WTC11 (cell line): Measurements from ENCODE around the gene RAB3B. TPM values are rescaled to one million over a fixed set of nuclear protein-coding genes. Genes with fewer than 3 reads are reported as not detected.

Source experiments
- ATAC-seq: fragments of 200-7000 bp; cut with Tn5 transposase; 2 replicates; pipeline ENCODE4 v1.10.0; 2021; ENCODE audit warnings: mild to moderate bottlenecking, moderate library complexity
- CTCF ChIA-PET: fragments of 300-600 bp; sonication (Branson Sonifier 250); formaldehyde crosslinking; loops from one replicate; lab custom pipeline; 2021; ENCODE audit warnings: antibody characterized with exemption; lab: Charles Lee
- POLR2A ChIA-PET: fragments of 350-600 bp; sonication (Branson Sonifier 250); formaldehyde crosslinking; loops from one replicate; lab custom pipeline; 2021; ENCODE audit warnings: antibody characterized with exemption; lab: Charles Lee
- DNase-seq: peaks from one replicate; pipeline ENCODE4 v3.0.0; 2021; ENCODE audit warnings: low spot score
- H3K27ac Mint-ChIP-seq: 2 replicates; pipeline ENCODE4 v1.8.0; 2021; ENCODE audit warnings: mixed read lengths
- H3K27me3 Mint-ChIP-seq: 2 replicates; pipeline ENCODE4 v1.8.0; 2021; ENCODE audit warnings: low read depth, mild to moderate bottlenecking, moderate library complexity, mixed read lengths
- H3K36me3 Mint-ChIP-seq: 2 replicates; pipeline ENCODE4 v1.8.0; 2021; ENCODE audit warnings: mixed read lengths
- H3K4me1 Mint-ChIP-seq: 2 replicates; pipeline ENCODE4 v1.8.0; 2022; ENCODE audit warnings: mixed read lengths
- H3K4me3 Mint-ChIP-seq: 2 replicates; pipeline ENCODE4 v1.8.0; 2021; ENCODE audit warnings: mild to moderate bottlenecking, moderate library complexity, mixed read lengths
- H3K9me3 Mint-ChIP-seq: 2 replicates; pipeline ENCODE4 v1.8.0; 2021; ENCODE audit warnings: mixed read lengths
- CREB1 ChIP-seq: sonication (generic); formaldehyde crosslinking; IDR thresholded peaks from 2 replicates; pipeline ENCODE4 v1.8.0; 2023; ENCODE audit warnings: mild to moderate bottlenecking, missing genetic modification reagents
- ESRRA ChIP-seq: sonication (generic); formaldehyde crosslinking; IDR thresholded peaks from 2 replicates; pipeline ENCODE4 v1.8.1; 2022; ENCODE audit warnings: mild to moderate bottlenecking, missing genetic modification reagents, borderline replicate concordance
- ETV6 ChIP-seq: sonication (generic); formaldehyde crosslinking; IDR thresholded peaks from 2 replicates; pipeline ENCODE4 v1.8.1; 2022; ENCODE audit warnings: mild to moderate bottlenecking, missing genetic modification reagents
- FOXK1 ChIP-seq: sonication (generic); formaldehyde crosslinking; IDR thresholded peaks from 2 replicates; pipeline ENCODE4 v1.8.0; 2022; ENCODE audit warnings: mild to moderate bottlenecking, moderate library complexity, missing genetic modification reagents
- FOXP1 ChIP-seq: sonication (generic); formaldehyde crosslinking; IDR thresholded peaks from 2 replicates; pipeline ENCODE4 v1.8.0; 2022; ENCODE audit warnings: missing genetic modification reagents, mild to moderate bottlenecking, moderate library complexity, borderline replicate concordance
- GABPB1 ChIP-seq: sonication (generic); formaldehyde crosslinking; IDR thresholded peaks from 2 replicates; pipeline ENCODE4 v1.8.1; 2023; ENCODE audit warnings: mild to moderate bottlenecking, missing genetic modification reagents
- IRF2 ChIP-seq: sonication (generic); formaldehyde crosslinking; IDR thresholded peaks from 2 replicates; pipeline ENCODE4 v1.8.0; 2022; ENCODE audit warnings: low read depth, missing genetic modification reagents, borderline replicate concordance
- KAT7 ChIP-seq: sonication (generic); formaldehyde crosslinking; IDR thresholded peaks from 2 replicates; pipeline ENCODE4 v1.8.1; 2023; ENCODE audit warnings: missing genetic modification reagents, mild to moderate bottlenecking, borderline replicate concordance
- MYBL2 ChIP-seq: sonication (generic); formaldehyde crosslinking; IDR thresholded peaks from 2 replicates; pipeline ENCODE4 v1.8.1; 2023; ENCODE audit warnings: mild to moderate bottlenecking, moderate library complexity, missing genetic modification reagents
- NFATC4 ChIP-seq: fragments of 250-450 bp; sonication (Bioruptor Pico); IDR thresholded peaks from 2 replicates; pipeline ENCODE4 v1.9.0; 2021; ENCODE audit warnings: mild to moderate bottlenecking
- NFE2L1 ChIP-seq: sonication (generic); formaldehyde crosslinking; IDR thresholded peaks from 2 replicates; pipeline ENCODE4 v1.8.1; 2023; ENCODE audit warnings: missing genetic modification reagents
- NR2C2 ChIP-seq: sonication (generic); formaldehyde crosslinking; IDR thresholded peaks from 2 replicates; pipeline ENCODE4 v1.8.0; 2022; ENCODE audit warnings: mild to moderate bottlenecking, missing genetic modification reagents
- PRRX2 ChIP-seq: fragments of 250-450 bp; sonication (Bioruptor Pico); IDR thresholded peaks from 2 replicates; pipeline ENCODE4 v1.8.0; 2021; ENCODE audit warnings: mild to moderate bottlenecking
- RELA ChIP-seq: sonication (generic); formaldehyde crosslinking; IDR thresholded peaks from 2 replicates; pipeline ENCODE4 v1.8.1; 2022; ENCODE audit warnings: missing genetic modification reagents, mild to moderate bottlenecking, borderline replicate concordance
- SMAD4 ChIP-seq: sonication (generic); formaldehyde crosslinking; IDR thresholded peaks from 2 replicates; pipeline ENCODE4 v1.8.0; 2022; ENCODE audit warnings: mild to moderate bottlenecking, missing genetic modification reagents
- SP1 ChIP-seq: sonication (generic); formaldehyde crosslinking; conservative IDR thresholded peaks from 2 replicates; pipeline ENCODE4 v1.8.1; 2022; ENCODE audit warnings: missing genetic modification reagents
- TEAD1 ChIP-seq: sonication (generic); formaldehyde crosslinking; IDR thresholded peaks from 2 replicates; pipeline ENCODE4 v1.8.0; 2022; ENCODE audit warnings: mild to moderate bottlenecking, missing genetic modification reagents
- ZBTB21 ChIP-seq: sonication (generic); formaldehyde crosslinking; IDR thresholded peaks from 2 replicates; pipeline ENCODE4 v1.8.1; 2023; ENCODE audit warnings: mild to moderate bottlenecking, missing genetic modification reagents, borderline replicate concordance
- ZNF232 ChIP-seq: sonication (generic); formaldehyde crosslinking; IDR thresholded peaks from 2 replicates; pipeline ENCODE4 v1.8.0; 2022; ENCODE audit warnings: mild to moderate bottlenecking, missing genetic modification reagents
- ZNF416 ChIP-seq: fragments of 250-450 bp; sonication (Bioruptor Pico); IDR thresholded peaks from 2 replicates; pipeline ENCODE4 v1.9.0; 2021; ENCODE audit warnings: mild to moderate bottlenecking, inconsistent platforms
- total RNA-seq: library from RNA; stranded (reverse); gene quantifications from 3 replicates; pipeline ENCODE4 v1.2.3, GENCODE V29; 2021
- TF ChIP-seq, protein P1 (sequence below): sonication (generic); formaldehyde crosslinking; IDR thresholded peaks from 2 replicates; pipeline ENCODE4 v1.8.0; 2022; ENCODE audit warnings: mild to moderate bottlenecking, missing genetic modification reagents
- TF ChIP-seq, protein P2 (sequence below): sonication (generic); formaldehyde crosslinking; IDR thresholded peaks from 2 replicates; pipeline ENCODE4 v1.8.1; 2023; ENCODE audit warnings: mild to moderate bottlenecking, missing genetic modification reagents
- TF ChIP-seq, protein P3 (sequence below): fragments of 250-450 bp; sonication (Bioruptor Pico); IDR thresholded peaks from 2 replicates; pipeline ENCODE4 v1.9.0; 2021; ENCODE audit warnings: mild to moderate bottlenecking
- TF ChIP-seq, protein P4 (sequence below): sonication (generic); formaldehyde crosslinking; IDR thresholded peaks from 2 replicates; pipeline ENCODE4 v1.8.1; 2023; ENCODE audit warnings: mild to moderate bottlenecking, moderate library complexity, missing genetic modification reagents
- TF ChIP-seq, protein P5 (sequence below): sonication (generic); formaldehyde crosslinking; IDR thresholded peaks from 2 replicates; pipeline ENCODE4 v1.8.0; 2022; ENCODE audit warnings: mild to moderate bottlenecking, missing genetic modification reagents

The RAB3B gene
- total RNA-seq, 1 experiment from 2014 or later: 36.9 TPM

DNA sequence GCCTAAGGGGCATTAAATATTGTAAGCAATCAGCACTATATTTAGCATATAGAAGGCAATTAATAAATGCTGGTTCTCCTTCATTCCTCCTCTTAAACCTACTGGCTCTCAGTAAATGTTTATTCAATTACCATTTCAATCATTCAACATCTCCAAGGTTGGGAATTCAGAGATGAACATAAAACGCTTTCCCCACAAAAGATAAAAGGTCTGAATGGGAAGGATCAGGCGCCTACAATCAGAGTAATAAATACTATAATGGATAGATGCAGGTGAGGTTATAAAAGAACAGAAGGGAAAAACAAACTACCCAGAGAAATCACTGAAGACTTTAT lies 43.5 kb upstream of the RAB3B start (continued):
- TF ChIP-seq IRF2 (CRISPR knock-in tag) (no peak), SP1 (CRISPR knock-in tag) (no peak), ZNF232 (no peak), NFE2L1 (no peak)

DNA sequence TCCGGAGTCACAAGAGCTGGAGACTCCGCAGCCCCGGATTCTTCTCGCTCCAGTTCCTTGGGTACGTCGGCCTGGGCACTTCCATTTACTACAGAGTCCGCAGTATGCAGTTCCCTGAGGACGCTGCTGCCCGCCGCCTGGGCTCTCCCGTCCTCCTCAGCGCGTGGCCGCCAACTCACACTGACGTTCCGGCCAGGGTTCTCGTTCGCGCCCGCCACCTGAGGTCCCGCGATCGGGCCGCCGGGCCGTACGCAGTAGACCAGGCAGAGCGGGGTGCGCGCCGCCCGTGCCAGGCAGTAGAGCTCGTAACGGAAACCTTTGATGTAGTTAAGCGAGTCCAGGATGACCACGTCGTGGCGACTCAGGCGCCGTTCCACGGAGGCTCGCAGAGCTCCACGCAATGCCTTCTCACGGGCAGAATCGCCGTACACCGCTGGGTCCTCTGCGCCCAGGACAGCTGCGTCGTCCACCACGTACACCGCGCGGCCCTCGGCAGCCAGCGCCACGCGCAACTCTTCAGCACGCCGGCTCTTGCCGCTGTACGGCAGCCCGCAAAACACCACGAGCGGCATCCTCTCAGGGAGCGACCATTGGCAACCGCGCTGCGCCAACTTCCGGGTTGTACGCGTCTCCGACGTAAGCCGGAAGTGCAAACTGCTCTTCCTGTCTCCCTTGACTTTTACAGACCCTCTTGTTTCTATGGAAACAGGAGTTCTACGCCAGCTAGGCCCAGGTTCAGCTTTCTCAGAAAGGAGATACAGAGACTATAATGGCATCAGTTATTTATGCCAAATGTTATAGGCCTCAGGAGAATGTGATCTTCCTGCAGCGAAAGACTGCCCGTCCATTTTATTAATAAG lies 42.9 kb upstream of the RAB3B start, which contains the start of gene KTI12:
KTI12 (minus strand) TSS at position 621 of the 860 bp plus-strand sequence; CDS start at position 572, 49 bp downstream.
- Mint-ChIP-seq H3K27me3 (no peaks in the 10 kb centered on the region), H3K4me1 (peaks cover 20% of the 10 kb centered on the region), H3K27ac (peak within 1 kb of the TSS; percentile 74), H3K4me3 (peak within 1 kb of the TSS; percentile 93), H3K9me3 (no peaks in the 10 kb centered on the region), H3K36me3 (peaks cover 9% of the 10 kb centered on the region)
- POLR2A ChIA-PET: interaction anchor here (0.6 to 1.7 kb wide), 2 partner anchors 22 to 293 kb away, joined by 3 to 11 read pairs; partner anchors contain the start of gene TXNDC12
- DNase-seq: peak; percentile 76
- peak; percentile 87 for ATAC-seq
- CTCF ChIA-PET: interaction anchor here (1.3 kb wide), 1 partner anchor 315 kb away, joined by 5 read pairs; no protein-coding TSS in a partner anchor
- TF ChIP-seq, protein P1, sequence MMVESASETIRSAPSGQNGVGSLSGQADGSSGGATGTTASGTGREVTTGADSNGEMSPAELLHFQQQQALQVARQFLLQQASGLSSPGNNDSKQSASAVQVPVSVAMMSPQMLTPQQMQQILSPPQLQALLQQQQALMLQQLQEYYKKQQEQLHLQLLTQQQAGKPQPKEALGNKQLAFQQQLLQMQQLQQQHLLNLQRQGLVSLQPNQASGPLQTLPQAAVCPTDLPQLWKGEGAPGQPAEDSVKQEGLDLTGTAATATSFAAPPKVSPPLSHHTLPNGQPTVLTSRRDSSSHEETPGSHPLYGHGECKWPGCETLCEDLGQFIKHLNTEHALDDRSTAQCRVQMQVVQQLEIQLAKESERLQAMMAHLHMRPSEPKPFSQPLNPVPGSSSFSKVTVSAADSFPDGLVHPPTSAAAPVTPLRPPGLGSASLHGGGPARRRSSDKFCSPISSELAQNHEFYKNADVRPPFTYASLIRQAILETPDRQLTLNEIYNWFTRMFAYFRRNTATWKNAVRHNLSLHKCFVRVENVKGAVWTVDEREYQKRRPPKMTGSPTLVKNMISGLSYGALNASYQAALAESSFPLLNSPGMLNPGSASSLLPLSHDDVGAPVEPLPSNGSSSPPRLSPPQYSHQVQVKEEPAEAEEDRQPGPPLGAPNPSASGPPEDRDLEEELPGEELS (CRISPR knock-in tag): peak; percentile 75; the same call in 1 of the 2 replicates
- TF ChIP-seq, protein P2, sequence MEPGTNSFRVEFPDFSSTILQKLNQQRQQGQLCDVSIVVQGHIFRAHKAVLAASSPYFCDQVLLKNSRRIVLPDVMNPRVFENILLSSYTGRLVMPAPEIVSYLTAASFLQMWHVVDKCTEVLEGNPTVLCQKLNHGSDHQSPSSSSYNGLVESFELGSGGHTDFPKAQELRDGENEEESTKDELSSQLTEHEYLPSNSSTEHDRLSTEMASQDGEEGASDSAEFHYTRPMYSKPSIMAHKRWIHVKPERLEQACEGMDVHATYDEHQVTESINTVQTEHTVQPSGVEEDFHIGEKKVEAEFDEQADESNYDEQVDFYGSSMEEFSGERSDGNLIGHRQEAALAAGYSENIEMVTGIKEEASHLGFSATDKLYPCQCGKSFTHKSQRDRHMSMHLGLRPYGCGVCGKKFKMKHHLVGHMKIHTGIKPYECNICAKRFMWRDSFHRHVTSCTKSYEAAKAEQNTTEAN (CRISPR knock-in tag): peak; percentile 75; the same call in 1 of the 2 replicates
- peak; percentile 73; the same call in 1 of the 2 replicates for TF ChIP-seq RELA
- TF ChIP-seq, protein P3, sequence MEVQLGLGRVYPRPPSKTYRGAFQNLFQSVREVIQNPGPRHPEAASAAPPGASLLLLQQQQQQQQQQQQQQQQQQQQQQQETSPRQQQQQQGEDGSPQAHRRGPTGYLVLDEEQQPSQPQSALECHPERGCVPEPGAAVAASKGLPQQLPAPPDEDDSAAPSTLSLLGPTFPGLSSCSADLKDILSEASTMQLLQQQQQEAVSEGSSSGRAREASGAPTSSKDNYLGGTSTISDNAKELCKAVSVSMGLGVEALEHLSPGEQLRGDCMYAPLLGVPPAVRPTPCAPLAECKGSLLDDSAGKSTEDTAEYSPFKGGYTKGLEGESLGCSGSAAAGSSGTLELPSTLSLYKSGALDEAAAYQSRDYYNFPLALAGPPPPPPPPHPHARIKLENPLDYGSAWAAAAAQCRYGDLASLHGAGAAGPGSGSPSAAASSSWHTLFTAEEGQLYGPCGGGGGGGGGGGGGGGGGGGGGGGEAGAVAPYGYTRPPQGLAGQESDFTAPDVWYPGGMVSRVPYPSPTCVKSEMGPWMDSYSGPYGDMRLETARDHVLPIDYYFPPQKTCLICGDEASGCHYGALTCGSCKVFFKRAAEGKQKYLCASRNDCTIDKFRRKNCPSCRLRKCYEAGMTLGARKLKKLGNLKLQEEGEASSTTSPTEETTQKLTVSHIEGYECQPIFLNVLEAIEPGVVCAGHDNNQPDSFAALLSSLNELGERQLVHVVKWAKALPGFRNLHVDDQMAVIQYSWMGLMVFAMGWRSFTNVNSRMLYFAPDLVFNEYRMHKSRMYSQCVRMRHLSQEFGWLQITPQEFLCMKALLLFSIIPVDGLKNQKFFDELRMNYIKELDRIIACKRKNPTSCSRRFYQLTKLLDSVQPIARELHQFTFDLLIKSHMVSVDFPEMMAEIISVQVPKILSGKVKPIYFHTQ (CRISPR knock-in tag): peak; percentile 64; the same call in 1 of the 2 replicates
- TF ChIP-seq MYBL2 (CRISPR knock-in tag): peak; percentile 79
- TF ChIP-seq FOXK1 (CRISPR knock-in tag): peak; percentile 86
- TF ChIP-seq TEAD1 (CRISPR knock-in tag): peak; percentile 48; the same call in 1 of the 2 replicates
- TF ChIP-seq, protein P4, sequence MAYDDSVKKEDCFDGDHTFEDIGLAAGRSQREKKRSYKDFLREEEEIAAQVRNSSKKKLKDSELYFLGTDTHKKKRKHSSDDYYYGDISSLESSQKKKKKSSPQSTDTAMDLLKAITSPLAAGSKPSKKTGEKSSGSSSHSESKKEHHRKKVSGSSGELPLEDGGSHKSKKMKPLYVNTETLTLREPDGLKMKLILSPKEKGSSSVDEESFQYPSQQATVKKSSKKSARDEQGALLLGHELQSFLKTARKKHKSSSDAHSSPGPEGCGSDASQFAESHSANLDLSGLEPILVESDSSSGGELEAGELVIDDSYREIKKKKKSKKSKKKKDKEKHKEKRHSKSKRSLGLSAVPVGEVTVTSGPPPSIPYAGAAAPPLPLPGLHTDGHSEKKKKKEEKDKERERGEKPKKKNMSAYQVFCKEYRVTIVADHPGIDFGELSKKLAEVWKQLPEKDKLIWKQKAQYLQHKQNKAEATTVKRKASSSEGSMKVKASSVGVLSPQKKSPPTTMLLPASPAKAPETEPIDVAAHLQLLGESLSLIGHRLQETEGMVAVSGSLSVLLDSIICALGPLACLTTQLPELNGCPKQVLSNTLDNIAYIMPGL (CRISPR knock-in tag): peak; percentile 68; the same call in 1 of the 2 replicates
- peak; percentile 53; the same call in 1 of the 2 replicates for TF ChIP-seq CREB1
- 0 out of 2 replicates have a peak, but pooled peaks have one; percentile 68 for TF ChIP-seq ESRRA (CRISPR knock-in tag)
- peak; percentile 98 for TF ChIP-seq KAT7
- peak; percentile 49; the same call in 1 of the 2 replicates for TF ChIP-seq PRRX2 (CRISPR knock-in tag)
- no peak for TF ChIP-seq SMAD4
- TF ChIP-seq, protein P5, sequence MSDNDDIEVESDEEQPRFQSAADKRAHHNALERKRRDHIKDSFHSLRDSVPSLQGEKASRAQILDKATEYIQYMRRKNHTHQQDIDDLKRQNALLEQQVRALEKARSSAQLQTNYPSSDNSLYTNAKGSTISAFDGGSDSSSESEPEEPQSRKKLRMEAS (CRISPR knock-in tag): peak; percentile 88
- TF ChIP-seq IRF2 (CRISPR knock-in tag): no peak
- peak; percentile 75; the same call in 1 of the 2 replicates for TF ChIP-seq NFATC4 (CRISPR knock-in tag)
- TF ChIP-seq GABPB1 (CRISPR knock-in tag): peak; percentile 66; the same call in 1 of the 2 replicates
- peak; percentile 94 for TF ChIP-seq FOXP1 (CRISPR knock-in tag)
- TF ChIP-seq ETV6 (CRISPR knock-in tag): 0 out of 2 replicates have a peak, but pooled peaks have one; percentile 91
- TF ChIP-seq NR2C2 (CRISPR knock-in tag): 0 out of 2 replicates have a peak, but pooled peaks have one; percentile 12
- peak; percentile 87 for TF ChIP-seq ZNF416 (CRISPR knock-in tag)
- TF ChIP-seq ZBTB21 (CRISPR knock-in tag): no peak
